ENCODE results near the gene RASGRP1. TPM values are rescaled to one million over a fixed set of nuclear protein-coding genes. Genes with fewer than 3 reads are reported as not detected.

The RASGRP1 gene
- total RNA-seq, 8 experiments from 2014 or later = 1.8 to 36.9 (median 2.8) TPM

DNA sequence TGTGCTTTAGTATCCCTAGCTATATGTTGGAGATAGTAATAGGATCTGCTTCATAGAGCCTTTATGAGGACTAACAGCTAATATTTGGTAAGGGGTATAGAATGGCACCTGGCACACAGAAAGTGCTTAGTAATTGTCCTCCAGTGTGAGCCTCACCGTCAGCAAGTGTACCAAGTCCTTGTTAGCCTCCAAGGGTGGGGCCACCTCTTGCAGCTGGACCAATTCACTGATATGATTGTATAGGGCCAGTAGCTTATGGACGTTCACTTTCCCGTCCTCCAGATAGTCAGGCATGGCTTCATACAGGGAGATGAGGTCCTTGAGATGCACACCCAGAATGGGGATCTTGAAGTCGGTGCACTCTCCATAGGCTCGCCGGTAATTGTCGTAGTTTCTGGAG, 57.0 kb downstream of the RASGRP1 start:
- Histone ChIP-seq H3K27ac (no peak overlapping the region), H3K4me3 (no peak overlapping the region), H3K4me1 (replicated peaks in 1 of 2) (peaks cover 0 to 4% of the 10 kb centered on the region in 2 donors)
- in situ Hi-C loops (cut with MboI; ENCODE audit: low pct_unique_long_range_greater_than_20kb in 2 of 9, low sequenced_read_pairs in 9 of 9, unreplicated experiment in 9 of 9) = no loop called here
- 90 to 100% (median 99%) methylated on average over 1 to 7 of the region's 7 CpGs; no CpG with 5 or more reads in 2 of the 10 experiments for WGBS, 10 experiments
- no peak for ATAC-seq (replicated peaks in 6 of 8)

DNA sequence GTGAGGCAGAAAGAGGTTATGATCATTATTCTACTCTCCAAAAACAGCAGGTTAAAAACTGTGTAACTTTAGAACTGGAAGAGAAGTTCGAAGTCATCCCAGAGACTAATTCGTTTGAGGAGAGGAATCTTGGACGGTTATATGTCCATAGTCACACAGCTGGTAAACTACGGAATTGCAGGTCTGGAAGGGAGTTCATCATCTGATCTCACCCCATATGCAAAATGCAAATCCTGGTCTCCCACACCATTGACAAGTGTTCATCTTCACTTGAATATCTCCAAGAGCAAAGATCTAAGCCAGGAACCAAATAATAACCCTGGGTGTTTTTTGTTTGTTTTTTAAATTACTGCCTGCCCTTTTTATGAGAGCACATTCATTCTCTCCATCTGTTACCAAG, 57.6 kb downstream of the RASGRP1 start:
- Histone ChIP-seq H3K27ac (no peak overlapping the region), H3K4me3 (no peak overlapping the region), H3K4me1 (replicated peaks in 1 of 2) (peaks cover 0 to 4% of the 10 kb centered on the region in 2 donors)
- in situ Hi-C loops (cut with MboI; ENCODE audit: low pct_unique_long_range_greater_than_20kb in 2 of 9, low sequenced_read_pairs in 9 of 9, unreplicated experiment in 9 of 9) = no loop called here
- ATAC-seq (replicated peaks in 6 of 8) = peak in 3 of 8 experiments; percentile 78 to 91 (median 81)
- WGBS, 10 experiments = 0 to 96% (median 82%) methylated on average over 1 to 4 of the region's 4 CpGs; no CpG with 5 or more reads in 1 of the 10 experiments

DNA sequence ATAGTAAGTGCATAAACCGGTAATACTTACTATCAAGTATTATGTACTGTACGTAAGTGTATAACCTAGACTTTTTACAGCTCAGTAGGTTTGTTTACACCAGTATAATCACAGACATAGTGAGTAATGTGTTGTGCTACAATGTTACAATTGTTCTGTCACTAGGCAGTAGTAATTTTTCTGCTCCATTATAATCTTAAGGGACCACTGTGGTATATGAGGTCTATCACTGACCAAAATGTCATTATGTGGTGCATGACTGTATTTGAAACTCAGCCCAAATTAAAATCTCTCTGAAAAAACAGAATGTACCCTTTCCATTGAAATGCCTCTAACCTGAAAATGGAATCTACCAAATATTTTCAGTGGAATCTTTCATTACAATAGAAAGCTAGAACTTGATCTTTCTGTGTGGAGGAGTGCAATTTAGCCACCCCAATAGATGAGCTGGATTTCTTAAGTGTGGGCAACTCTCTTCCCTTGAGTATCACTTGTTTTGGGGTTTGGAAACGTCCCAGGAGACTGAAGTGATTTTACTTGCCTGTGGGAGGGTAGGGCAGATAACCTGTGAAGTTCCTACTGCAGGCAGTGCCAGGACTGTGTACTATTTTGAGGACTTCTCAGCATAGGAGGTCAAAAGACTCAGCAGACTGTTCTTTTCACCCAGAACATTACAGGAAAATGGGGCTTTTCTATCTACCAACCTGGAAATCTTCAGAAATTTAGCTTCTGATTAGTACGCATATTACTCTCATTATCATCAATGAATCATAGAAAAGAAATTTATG, 59.7 kb downstream of the RASGRP1 start:
- Histone ChIP-seq H3K4me1 (replicated peaks in 1 of 2) (peaks cover 0 to 4% of the 10 kb centered on the region in 2 donors), H3K4me3 (no peak overlapping the region), H3K27ac (no peak overlapping the region)
- 64 to 100% (median 88%) methylated on average over 1 to 4 of the region's 4 CpGs; no CpG with 5 or more reads in 1 of the 10 experiments for WGBS, 10 experiments
- no peak for ATAC-seq (replicated peaks in 6 of 8)
- in situ Hi-C loops (cut with MboI; ENCODE audit: low pct_unique_long_range_greater_than_20kb in 2 of 9, low sequenced_read_pairs in 9 of 9, unreplicated experiment in 9 of 9) = no loop called here

- H3K4me3 ChIP-seq = no peak overlapping the region
- H3K4me1 ChIP-seq (replicated peaks in 1 of 2) = peaks cover 0 to 4% of the 10 kb centered on the region in 2 donors
- in situ Hi-C loops (cut with MboI; ENCODE audit: low pct_unique_long_range_greater_than_20kb in 2 of 9, low sequenced_read_pairs in 9 of 9, unreplicated experiment in 9 of 9) = no loop called here
- H3K27ac ChIP-seq = no peak overlapping the region
- WGBS, 10 experiments = 28 to 100% (median 100%) methylated on average over 1 to 2 of the region's 2 CpGs; no CpG with 5 or more reads in 2 of the 10 experiments
- no peak for ATAC-seq (replicated peaks in 6 of 8)
Observed at GRCh38 chr15:38503496-38503895, 61.1 kb downstream of the RASGRP1 start.

DNA sequence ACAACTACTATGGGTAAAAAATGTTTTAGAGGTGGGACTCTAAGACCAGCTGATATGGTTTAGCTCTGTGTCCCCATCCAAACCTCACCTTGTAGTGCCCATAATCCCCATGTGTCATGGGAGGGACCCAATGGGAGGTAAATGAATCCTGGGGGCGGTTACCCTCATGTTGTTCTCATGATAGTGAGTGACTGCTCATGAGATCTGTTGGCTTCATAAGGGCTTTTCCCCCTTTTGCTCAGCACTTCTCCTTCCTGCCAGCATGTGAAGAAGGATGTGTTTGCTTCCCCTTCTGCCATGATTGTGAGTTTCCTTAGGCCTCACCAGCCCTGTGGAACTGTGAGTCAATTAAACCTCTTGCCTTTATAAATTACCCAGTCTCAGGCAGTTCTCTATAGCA, 65.0 kb downstream of the RASGRP1 start:
- Histone ChIP-seq H3K27ac (no peak overlapping the region), H3K4me3 (no peak overlapping the region), H3K4me1 (replicated peaks in 1 of 2) (no peaks in the 10 kb centered on the region)
- WGBS, 10 experiments = 60 to 100% (median 70%) methylated on average over 1 of the region's 1 CpG; no CpG with 5 or more reads in 6 of the 10 experiments
- no peak for ATAC-seq (replicated peaks in 6 of 8)
- in situ Hi-C loops (cut with MboI; ENCODE audit: low pct_unique_long_range_greater_than_20kb in 2 of 9, low sequenced_read_pairs in 9 of 9, unreplicated experiment in 9 of 9) = loop anchor here in 1 of 9 experiments (25.0 kb wide), 1 partner anchor 188 kb away; no protein-coding TSS in a partner anchor

DNA sequence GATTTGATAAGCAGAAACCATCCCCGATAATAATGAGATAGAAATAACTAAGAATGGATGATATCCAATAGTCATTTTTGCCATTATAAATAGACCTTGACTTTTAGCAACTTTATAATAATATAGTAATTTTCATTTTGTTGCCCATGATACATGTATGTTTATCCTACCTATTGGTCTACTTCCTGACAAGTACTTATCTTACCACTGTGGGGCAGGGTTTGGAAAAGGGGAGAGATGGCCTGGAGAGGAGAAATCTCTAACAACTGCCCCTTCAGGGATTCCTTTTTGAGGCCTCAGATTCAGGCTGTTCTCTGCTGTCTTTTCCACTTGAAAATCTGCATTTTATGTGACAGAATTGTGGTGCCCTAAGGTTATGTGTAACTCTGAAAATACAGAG, 68.5 kb downstream of the RASGRP1 start:
- in situ Hi-C loops (cut with MboI; ENCODE audit: low pct_unique_long_range_greater_than_20kb in 2 of 9, low sequenced_read_pairs in 9 of 9, unreplicated experiment in 9 of 9) = loop anchor here in 1 of 9 experiments (25.0 kb wide), 1 partner anchor 191 kb away; no protein-coding TSS in a partner anchor
- 78 to 100% (median 100%) methylated on average over 1 of the region's 1 CpG for WGBS, 10 experiments

GRCh38 chr15:38490242-38490922, 74.2 kb downstream of the RASGRP1 start:
- WGBS, 10 experiments = 23 to 93% (median 74%) methylated on average over 1 to 3 of the region's 3 CpGs
- Histone ChIP-seq H3K4me1 (replicated peaks in 1 of 2) (no peaks in the 10 kb centered on the region), H3K4me3 (no peak overlapping the region), H3K27ac (no peak overlapping the region)
- ATAC-seq (replicated peaks in 6 of 8) = peak in 3 of 8 experiments; percentile 54 to 66 (median 65)
- in situ Hi-C loops (cut with MboI; ENCODE audit: low pct_unique_long_range_greater_than_20kb in 2 of 9, low sequenced_read_pairs in 9 of 9, unreplicated experiment in 9 of 9) = loop anchor here in 1 of 9 experiments (25.0 kb wide), 1 partner anchor 197 kb away; no protein-coding TSS in a partner anchor

More for the DNA sequence above, 68.5 kb downstream of the RASGRP1 start:
- H3K4me3 ChIP-seq = no peak overlapping the region
- no peak overlapping the region for H3K27ac ChIP-seq
- ATAC-seq (replicated peaks in 6 of 8) = peak in 2 of 8 experiments; percentile 26 to 39
- H3K4me1 ChIP-seq (replicated peaks in 1 of 2) = no peaks in the 10 kb centered on the region

DNA sequence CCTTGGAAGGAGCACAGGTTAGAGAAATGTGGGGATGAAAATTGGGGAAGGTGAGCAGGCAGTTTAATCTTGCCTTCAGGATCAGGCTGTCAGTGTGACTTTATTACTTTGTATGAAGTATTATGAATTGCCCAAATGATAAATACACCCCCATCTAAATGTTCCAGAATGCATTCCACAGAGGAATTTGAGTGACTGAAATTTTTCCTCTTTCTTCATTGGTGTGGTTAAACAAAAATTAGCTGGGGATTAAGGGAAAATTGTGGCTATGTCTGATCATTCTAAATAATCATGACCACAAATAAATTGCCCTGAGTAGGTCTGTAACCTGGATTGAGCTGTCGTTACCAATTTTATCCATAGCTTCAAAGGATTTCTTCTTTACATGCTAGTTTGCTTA, 77.2 kb downstream of the RASGRP1 start:
- H3K4me3 ChIP-seq = no peak overlapping the region
- H3K27ac ChIP-seq = no peak overlapping the region
- in situ Hi-C loops (cut with MboI; ENCODE audit: low pct_unique_long_range_greater_than_20kb in 2 of 9, low sequenced_read_pairs in 9 of 9, unreplicated experiment in 9 of 9) = loop anchor here in 1 of 9 experiments (25.0 kb wide), 1 partner anchor 200 kb away; no protein-coding TSS in a partner anchor
- WGBS, 10 experiments = 86 to 100% (median 89%) methylated on average over 1 of the region's 1 CpG; no CpG with 5 or more reads in 5 of the 10 experiments
- no peak for ATAC-seq (replicated peaks in 6 of 8)
- H3K4me1 ChIP-seq (replicated peaks in 1 of 2) = no peaks in the 10 kb centered on the region

DNA sequence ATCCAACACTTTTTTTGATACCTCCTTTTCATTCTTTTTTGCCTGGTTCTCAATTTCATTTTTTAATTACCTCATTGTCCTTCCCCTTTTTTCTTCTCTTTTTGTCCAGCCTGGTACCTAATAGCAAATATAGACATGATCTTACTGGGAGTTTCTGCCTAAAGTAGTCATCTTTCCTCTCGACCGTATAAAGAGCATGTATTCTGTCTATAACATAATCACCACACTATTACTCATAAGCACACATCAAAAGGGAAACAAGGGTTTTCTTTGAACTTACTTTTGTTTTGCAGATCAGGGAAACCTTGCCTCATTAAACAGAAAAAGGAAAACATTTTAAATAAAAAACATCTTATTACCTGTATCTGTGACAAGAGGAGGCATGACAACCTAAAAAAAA, 77.7 kb downstream of the RASGRP1 start:
- H3K27ac ChIP-seq = no peak overlapping the region
- H3K4me1 ChIP-seq (replicated peaks in 1 of 2) = no peaks in the 10 kb centered on the region
- 53 to 100% (median 86%) methylated on average over 1 to 2 of the region's 2 CpGs; no CpG with 5 or more reads in 1 of the 10 experiments for WGBS, 10 experiments
- ATAC-seq (replicated peaks in 6 of 8) = no peak
- in situ Hi-C loops (cut with MboI; ENCODE audit: low pct_unique_long_range_greater_than_20kb in 2 of 9, low sequenced_read_pairs in 9 of 9, unreplicated experiment in 9 of 9) = loop anchor here in 1 of 9 experiments (25.0 kb wide), 1 partner anchor 200 kb away; no protein-coding TSS in a partner anchor
- no peak overlapping the region for H3K4me3 ChIP-seq

DNA sequence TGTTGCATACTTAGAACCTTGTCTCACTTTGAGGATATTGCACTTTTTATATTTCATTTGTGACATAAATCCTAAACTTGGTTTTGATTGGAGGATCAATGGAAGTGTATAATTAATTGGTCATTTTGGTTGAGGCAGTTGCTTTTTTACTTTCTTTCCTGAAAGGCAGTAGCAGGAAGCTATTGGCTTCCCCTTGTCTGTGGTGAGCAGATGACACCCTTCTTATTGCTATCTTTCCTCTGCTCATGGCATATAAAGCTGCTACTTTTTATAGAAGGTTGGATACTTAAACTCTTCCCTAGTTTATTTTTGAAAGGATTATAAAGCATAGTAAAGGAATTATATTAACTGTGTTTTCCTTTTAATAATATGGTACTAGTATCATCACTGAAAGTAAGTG, 82.0 kb downstream of the RASGRP1 start:
- Histone ChIP-seq H3K4me1 (replicated peaks in 1 of 2) (no peaks in the 10 kb centered on the region), H3K4me3 (no peak overlapping the region), H3K27ac (no peak overlapping the region)
- in situ Hi-C loops (cut with MboI; ENCODE audit: low pct_unique_long_range_greater_than_20kb in 2 of 9, low sequenced_read_pairs in 9 of 9, unreplicated experiment in 9 of 9) = loop anchor here in 1 of 9 experiments (25.0 kb wide), 1 partner anchor 205 kb away; no protein-coding TSS in a partner anchor
- no peak for ATAC-seq (replicated peaks in 6 of 8)

DNA sequence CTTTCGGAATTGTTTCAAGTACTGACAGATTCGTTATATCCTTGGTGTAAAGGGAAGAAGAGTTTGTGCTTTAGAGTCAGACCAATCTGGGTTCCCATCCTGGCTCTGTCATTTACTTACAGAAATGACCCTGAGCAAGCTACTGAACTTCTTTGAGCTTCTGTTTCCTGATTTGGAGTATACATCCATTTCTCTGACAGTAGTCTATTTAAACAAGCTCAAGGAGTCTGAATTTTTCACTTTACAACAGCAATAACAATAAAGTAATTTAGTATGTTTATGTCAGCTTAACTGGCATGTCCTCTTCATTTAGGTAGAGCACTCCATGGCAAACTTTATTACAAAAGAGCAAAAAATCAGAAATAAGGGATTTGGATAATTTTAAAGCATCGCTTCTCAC, 82.9 kb downstream of the RASGRP1 start:
- 94 to 100% (median 100%) methylated on average over 2 to 3 of the region's 3 CpGs; no CpG with 5 or more reads in 2 of the 10 experiments for WGBS, 10 experiments
- no peak overlapping the region for H3K27ac ChIP-seq
- in situ Hi-C loops (cut with MboI; ENCODE audit: low pct_unique_long_range_greater_than_20kb in 2 of 9, low sequenced_read_pairs in 9 of 9, unreplicated experiment in 9 of 9) = loop anchor here in 1 of 9 experiments (25.0 kb wide), 1 partner anchor 206 kb away; no protein-coding TSS in a partner anchor
- H3K4me3 ChIP-seq = no peak overlapping the region
- ATAC-seq (replicated peaks in 6 of 8) = no peak
- no peaks in the 10 kb centered on the region for H3K4me1 ChIP-seq (replicated peaks in 1 of 2)

DNA sequence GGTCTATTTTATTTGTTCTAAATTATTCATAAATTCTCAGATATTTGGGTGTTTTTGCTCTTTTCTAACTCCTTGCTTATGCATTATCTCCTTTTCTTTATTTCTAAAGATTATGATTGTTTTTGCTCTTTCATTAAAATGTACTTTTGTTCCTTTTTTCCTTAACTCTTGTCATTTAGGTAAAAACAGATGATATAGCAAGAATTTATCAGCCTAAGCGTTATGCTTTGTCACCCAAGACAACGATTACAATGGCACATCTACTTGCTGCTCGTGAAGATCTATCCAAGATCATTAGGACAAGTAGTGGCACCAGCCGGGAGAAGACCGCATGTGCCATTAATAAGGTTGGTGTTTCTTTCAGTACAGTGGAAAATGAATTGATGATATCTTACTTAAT, 83.5 kb downstream of the RASGRP1 start:
- 82 to 100% (median 98%) methylated on average over 2 to 5 of the region's 5 CpGs for WGBS, 10 experiments
- no peaks in the 10 kb centered on the region for H3K4me1 ChIP-seq (replicated peaks in 1 of 2)
- H3K4me3 ChIP-seq = no peak overlapping the region
- no peak overlapping the region for H3K27ac ChIP-seq
- in situ Hi-C loops (cut with MboI; ENCODE audit: low pct_unique_long_range_greater_than_20kb in 2 of 9, low sequenced_read_pairs in 9 of 9, unreplicated experiment in 9 of 9) = loop anchor here in 1 of 9 experiments (25.0 kb wide), 1 partner anchor 206 kb away; no protein-coding TSS in a partner anchor
- no peak for ATAC-seq (replicated peaks in 6 of 8)

DNA sequence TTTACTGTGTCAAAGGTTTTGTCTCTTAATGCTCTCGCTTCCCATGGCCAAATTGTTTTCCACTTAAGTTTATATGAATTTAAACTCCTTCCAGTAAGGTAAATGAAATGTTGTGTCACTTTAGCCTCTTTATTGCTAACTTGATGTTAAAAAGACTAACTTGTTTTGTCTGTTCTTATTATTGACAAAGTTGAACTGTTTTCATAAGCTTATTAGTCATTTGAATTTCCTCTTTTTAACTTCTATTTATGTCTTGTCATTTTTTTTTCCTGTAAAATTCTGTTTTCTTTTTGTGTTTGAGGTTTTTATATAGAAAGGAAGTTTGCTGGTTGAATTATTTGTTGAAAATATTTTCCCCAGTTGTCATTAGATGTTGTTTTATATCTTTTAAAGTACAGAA, 84.9 kb downstream of the RASGRP1 start:
- Histone ChIP-seq H3K27ac (no peak overlapping the region), H3K4me3 (no peak overlapping the region), H3K4me1 (replicated peaks in 1 of 2) (no peaks in the 10 kb centered on the region)
- ATAC-seq (replicated peaks in 6 of 8) = no peak
- 92 to 100% (median 100%) methylated on average over 1 of the region's 1 CpG; no CpG with 5 or more reads in 1 of the 10 experiments for WGBS, 10 experiments
- in situ Hi-C loops (cut with MboI; ENCODE audit: low pct_unique_long_range_greater_than_20kb in 2 of 9, low sequenced_read_pairs in 9 of 9, unreplicated experiment in 9 of 9) = loop anchor here in 1 of 9 experiments (25.0 kb wide), 1 partner anchor 208 kb away; no protein-coding TSS in a partner anchor

All from motor neuron (in vitro differentiated cells).